ENCODE data around the gene ZDHHC14.

ZDHHC14 gene

DNA sequence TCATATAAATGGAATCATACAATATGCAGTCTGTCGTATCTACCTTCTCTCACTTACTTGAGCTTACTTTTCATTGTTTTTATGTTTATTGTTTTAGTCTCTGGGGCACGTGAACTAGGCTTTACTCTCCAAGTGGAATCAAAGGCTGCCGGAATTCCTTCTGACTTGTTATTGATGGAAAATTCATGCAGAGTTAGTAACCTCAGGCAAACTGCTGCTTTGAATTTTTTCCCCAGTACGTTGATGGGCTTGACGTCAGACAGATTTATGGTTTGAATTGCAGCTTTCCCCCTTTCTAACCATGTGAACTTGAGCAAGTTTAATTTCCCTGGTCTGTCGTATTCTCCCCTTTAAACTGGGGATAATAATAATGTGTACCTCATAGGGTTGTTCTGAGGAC lies 68.6 kb downstream of the ZDHHC14 start:
- no peak for TF ChIP-seq CTCF (IDR thresholded peaks at IDR 0.05; ENCODE audit: extremely low read depth, missing control alignments)
- DNase-seq (ENCODE audit: low spot score) = no peak

DNA sequence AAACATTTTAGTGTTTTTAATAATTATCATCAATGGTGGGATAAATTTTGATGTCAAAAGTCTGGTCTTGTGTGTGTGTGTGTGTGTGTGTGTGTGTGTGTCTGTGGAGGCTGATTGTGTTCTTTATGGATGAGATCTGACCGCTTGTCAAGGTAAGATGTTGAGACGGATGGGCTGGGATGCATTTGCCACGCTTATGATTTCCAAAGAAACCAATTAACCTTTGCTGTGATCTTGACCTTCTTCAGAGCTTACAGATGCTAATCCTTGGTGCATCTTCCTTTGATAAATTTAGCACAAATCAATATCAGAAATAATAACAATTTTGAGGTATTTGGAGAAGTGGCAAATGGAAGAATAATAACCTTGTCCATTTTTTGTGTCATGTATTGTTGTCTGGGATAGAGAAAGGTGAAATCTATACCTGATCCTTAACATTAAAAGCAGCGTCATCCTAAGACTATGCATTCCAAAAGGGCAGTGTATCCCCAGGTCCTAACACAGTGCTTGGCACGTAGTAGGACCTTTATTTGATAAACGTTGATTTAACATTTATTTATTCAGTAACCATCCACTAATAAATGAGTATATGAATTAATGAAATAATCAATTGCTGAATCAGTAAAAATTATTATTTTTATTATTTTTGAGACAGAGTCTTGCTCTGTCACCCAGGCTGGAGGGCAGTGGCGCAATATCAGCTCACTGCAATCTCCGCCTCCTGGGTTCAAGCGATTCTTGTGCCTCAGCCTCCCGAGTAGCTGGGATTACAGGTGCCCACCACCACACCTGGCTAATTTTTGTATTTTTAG lies 70.1 kb downstream of the ZDHHC14 start:
- no peak for TF ChIP-seq CTCF (IDR thresholded peaks at IDR 0.05; ENCODE audit: extremely low read depth, missing control alignments)

GRCh38 chr6:157452096-157452495 lies 71.1 kb downstream of the ZDHHC14 start:
- DNase-seq (ENCODE audit: low spot score) = no peak
- no peak for TF ChIP-seq CTCF (IDR thresholded peaks at IDR 0.05; ENCODE audit: extremely low read depth, missing control alignments)

More for the DNA sequence above, 70.1 kb downstream of the ZDHHC14 start:
- no peak for DNase-seq (ENCODE audit: low spot score)

GRCh38 chr6:157453131-157453530 lies 72.1 kb downstream of the ZDHHC14 start:
- TF ChIP-seq CTCF (IDR thresholded peaks at IDR 0.05; ENCODE audit: extremely low read depth, missing control alignments) = no peak

GRCh38 chr6:157453978-157454377 lies 73.0 kb downstream of the ZDHHC14 start:
- DNase-seq (ENCODE audit: low spot score) = no peak
- TF ChIP-seq CTCF (IDR thresholded peaks at IDR 0.05; ENCODE audit: extremely low read depth, missing control alignments) = no peak

More at GRCh38 chr6:157453131-157453530, 72.1 kb downstream of the ZDHHC14 start:
- no peak for DNase-seq (ENCODE audit: low spot score)

DNA sequence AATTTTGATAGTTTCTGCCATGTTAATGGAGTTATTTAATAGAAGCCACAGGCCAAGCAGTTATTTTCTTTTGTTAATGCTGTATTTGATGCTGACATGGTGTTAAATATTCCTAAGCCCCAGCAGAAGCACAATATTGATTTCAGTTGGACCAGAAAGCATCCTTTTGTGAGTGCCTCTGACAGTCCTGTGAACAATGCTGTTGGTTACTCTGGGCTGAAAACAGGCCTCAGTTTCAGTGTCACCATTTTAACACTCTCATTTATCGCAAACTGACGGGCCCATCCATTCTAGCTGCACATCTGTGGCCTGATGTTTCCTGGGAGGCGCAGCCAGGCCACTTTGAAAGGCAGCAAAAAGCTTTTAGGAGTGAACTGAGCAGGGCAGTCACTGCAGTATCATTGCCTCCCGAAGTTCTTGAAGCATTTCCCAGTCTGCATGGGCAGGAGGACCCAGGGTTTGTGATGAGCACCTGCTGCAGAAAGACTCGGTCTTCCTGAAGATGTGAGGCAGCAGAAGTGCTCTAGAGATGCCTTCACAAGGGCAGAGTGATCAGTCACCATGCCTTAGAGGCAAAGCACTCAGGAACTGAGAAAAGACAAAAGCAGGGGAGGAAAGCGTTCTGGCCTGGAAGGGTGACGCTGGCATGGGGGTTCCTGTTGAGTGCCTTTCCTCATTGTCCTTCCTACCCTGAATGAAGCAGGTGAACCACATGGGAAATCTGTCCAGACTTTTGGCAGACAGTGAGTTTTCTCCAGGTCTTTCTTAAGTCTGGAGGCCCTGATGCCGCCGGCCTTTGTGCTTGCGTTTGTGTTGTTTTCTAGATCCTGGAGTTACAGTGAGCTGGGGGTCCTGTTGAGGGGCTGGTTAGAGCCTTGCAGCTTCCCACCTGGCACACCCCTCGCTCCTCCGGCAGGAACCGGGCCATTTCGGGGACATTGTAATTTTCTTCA lies 74.0 kb downstream of the ZDHHC14 start:
- DNase-seq (ENCODE audit: low spot score) = no peak
- no peak for TF ChIP-seq CTCF (IDR thresholded peaks at IDR 0.05; ENCODE audit: extremely low read depth, missing control alignments)
